Progenitor cell of endocrine pancreas (in vitro differentiated cells): ENCODE data around the gene PFKL. TPM values are rescaled to one million over a fixed set of nuclear protein-coding genes. Genes with fewer than 3 reads are reported as not detected.

ENCODE experiments used
- DNase-seq: peaks from one replicate; pipeline ENCODE4 v3.0.0; 2021; ENCODE audit warnings: low spot score; ENCODE audit not compliant: unreplicated experiment
- H3K27ac Mint-ChIP-seq: 2 replicates; pipeline ENCODE4 v1.8.0; 2021; ENCODE audit warnings: mild to moderate bottlenecking, moderate library complexity, mixed read lengths
- H3K27me3 Mint-ChIP-seq: 2 replicates; pipeline ENCODE4 v1.8.0; 2021; ENCODE audit warnings: mixed read lengths
- H3K36me3 Mint-ChIP-seq: 2 replicates; pipeline ENCODE4 v1.8.0; 2022; ENCODE audit warnings: mixed read lengths; ENCODE audit not compliant: insufficient read depth
- H3K4me1 Mint-ChIP-seq: 2 replicates; pipeline ENCODE4 v1.8.0; 2021; ENCODE audit warnings: low read depth, mixed read lengths
- H3K4me3 Mint-ChIP-seq: 2 replicates; pipeline ENCODE4 v1.8.0; 2021; ENCODE audit warnings: low read depth, mild to moderate bottlenecking, moderate library complexity, mixed read lengths
- H3K9me3 Mint-ChIP-seq: 2 replicates; pipeline ENCODE4 v1.8.0; 2021; ENCODE audit warnings: low read depth, mixed read lengths
- CTCF ChIP-seq: fragments of 200-600 bp; sonication (generic); IDR thresholded peaks from one replicate; pipeline ENCODE4 v1.5.0; 2021; ENCODE audit warnings: antibody characterized with exemption, mild to moderate bottlenecking; ENCODE audit not compliant: unreplicated experiment
- total RNA-seq: library from RNA; stranded (reverse); gene quantifications from 2 replicates; pipeline ENCODE4 v1.2.1, GENCODE V29; 2021

PFKL gene
- total RNA-seq, 1 donor from 2014 or later, result 132 TPM

GRCh38 chr21:44271558-44272283, 28.1 kb upstream of the PFKL start:
- DNase-seq, result no peak
- no peak for TF ChIP-seq CTCF
- Mint-ChIP-seq H3K4me3 (no peak overlapping the region), H3K27ac (no peak overlapping the region), H3K9me3 (peaks cover 4% of the 10 kb centered on the region), H3K4me1 (no peaks in the 10 kb centered on the region), H3K36me3 (no peaks in the 10 kb centered on the region), H3K27me3 (peaks cover 6% of the 10 kb centered on the region)

GRCh38 chr21:44272284-44272858, 27.5 kb upstream of the PFKL start:
- TF ChIP-seq CTCF, result no peak
- no peak overlapping the region for H3K27ac Mint-ChIP-seq
- no peak overlapping the region for H3K4me3 Mint-ChIP-seq

DNA sequence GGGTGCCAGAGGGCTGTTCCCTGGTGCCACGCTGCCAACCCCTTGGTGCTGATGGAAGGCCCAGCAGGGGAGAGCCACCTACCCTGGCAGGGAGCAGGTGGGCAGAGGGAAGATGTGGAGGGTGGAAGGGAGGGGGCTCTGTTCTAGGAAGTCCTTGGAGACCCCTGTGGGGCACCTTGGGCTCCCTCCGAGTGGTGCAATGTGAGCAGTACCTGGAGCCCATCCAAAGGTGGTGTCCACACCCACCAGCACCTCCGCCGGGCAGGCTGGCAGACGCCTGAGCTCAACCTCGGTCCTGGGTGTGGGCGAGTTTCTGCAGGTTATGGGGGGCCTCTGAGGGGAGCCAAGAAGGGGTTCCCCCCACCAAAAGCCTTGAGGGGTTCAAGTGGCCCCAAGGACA, 26.8 kb upstream of the PFKL start:
- H3K9me3 Mint-ChIP-seq, result peaks cover 4% of the 10 kb centered on the region
- no peak for TF ChIP-seq CTCF
- H3K4me3 Mint-ChIP-seq, result no peak overlapping the region
- H3K27ac Mint-ChIP-seq, result no peak overlapping the region
- DNase-seq, result no peak
- H3K36me3 Mint-ChIP-seq, result no peaks in the 10 kb centered on the region
- H3K27me3 Mint-ChIP-seq, result peaks cover 6% of the 10 kb centered on the region
- no peaks in the 10 kb centered on the region for H3K4me1 Mint-ChIP-seq

More at GRCh38 chr21:44272284-44272858, 27.5 kb upstream of the PFKL start:
- Mint-ChIP-seq H3K36me3 (no peaks in the 10 kb centered on the region), H3K9me3 (peaks cover 4% of the 10 kb centered on the region), H3K4me1 (no peaks in the 10 kb centered on the region), H3K27me3 (peaks cover 6% of the 10 kb centered on the region)
- no peak for DNase-seq

DNA sequence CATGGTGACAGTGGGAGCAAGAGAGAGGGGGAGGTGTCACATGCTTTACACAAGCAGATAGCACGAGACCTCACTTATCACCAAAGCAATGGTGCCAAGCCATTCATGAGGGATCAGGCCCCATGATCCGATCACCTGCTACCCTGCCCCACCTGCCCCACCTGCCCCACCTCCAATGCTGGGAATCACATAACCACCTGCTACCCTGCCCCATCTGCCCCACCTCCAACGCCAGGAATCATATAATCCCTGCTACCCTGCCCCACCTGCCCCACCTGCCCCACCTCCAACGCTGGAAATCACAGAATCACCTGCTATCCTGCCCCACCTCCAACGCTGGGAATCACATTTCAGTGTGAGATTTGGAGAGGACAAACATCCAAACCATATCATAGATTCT, 24.8 kb upstream of the PFKL start:
- TF ChIP-seq CTCF, result no peak
- Mint-ChIP-seq H3K9me3 (peaks cover 4% of the 10 kb centered on the region), H3K27me3 (peaks cover 6% of the 10 kb centered on the region), H3K4me1 (no peaks in the 10 kb centered on the region), H3K27ac (no peak overlapping the region), H3K4me3 (no peak overlapping the region), H3K36me3 (no peaks in the 10 kb centered on the region)
- DNase-seq, result no peak

DNA sequence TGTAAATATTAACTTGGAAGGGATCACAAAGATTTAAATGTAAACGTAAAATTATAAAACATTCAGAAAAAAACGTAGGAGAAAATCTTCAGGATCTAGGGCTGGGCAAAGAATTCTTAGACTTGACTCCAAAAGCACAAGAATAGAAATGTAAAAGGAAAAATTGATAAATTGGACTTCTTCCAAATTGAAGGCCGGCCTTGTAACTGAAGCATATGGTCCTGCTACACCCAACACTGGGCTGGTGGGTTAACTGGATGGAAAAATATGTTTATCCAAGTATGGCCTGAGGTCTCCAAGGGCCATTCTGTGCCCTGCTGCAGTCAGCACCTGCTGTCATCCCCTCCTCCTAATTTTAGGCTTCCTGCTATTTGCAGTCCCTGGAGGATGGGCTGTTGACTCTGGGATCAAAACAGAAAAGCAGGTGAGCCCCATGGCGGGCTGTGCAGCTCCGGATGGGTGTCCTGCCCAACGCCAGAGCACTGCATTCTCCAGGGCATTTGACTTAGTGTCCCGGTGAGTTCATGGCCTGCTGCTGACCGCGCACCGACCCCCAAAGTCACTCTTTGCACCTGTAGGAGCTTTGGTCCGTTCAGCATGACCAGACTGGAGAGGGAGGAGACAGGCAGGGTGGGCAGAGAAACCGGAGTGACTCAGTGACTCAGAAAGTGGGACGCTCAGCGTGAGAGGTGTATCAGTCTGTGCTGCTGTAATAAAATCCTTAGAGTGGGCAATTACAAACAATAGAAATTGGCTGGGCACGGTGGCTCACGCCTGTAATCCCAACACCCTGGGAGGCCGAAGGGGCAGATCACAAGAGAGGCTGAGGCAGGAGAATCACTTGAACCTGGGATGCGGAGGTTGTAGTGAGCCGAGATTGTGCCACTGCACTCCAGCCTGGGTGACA, 20.2 kb upstream of the PFKL start:
- TF ChIP-seq CTCF, result no peak
- Mint-ChIP-seq H3K4me3 (no peak overlapping the region), H3K36me3 (no peaks in the 10 kb centered on the region), H3K27me3 (peaks cover 21% of the 10 kb centered on the region), H3K4me1 (peaks cover 12% of the 10 kb centered on the region), H3K27ac (no peak overlapping the region), H3K9me3 (peaks cover 4% of the 10 kb centered on the region)
- DNase-seq, result no peak
